Measurements from ENCODE around the gene TAF15.

DNA sequence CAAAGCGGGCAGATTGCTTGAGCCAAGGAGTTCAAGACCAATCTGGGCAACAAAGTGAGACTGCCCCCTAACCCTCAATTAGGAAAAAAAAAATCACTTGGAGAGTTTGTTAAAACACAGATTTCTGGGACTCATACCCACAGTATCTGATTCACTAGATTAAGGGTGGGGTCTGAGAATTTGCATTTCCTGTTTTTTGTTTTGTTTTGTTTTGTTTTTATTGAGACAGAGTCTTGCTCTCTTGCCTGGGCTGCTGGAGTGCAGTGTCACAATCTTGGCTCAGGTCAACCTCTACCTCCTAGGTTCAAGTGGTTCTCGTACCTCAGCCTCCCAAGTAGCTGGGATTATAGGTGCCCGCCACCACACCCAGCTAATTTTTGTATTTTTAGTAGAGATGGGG, 58.3 kb downstream of the TAF15 start:
- TF ChIP-seq POLR2A (IDR thresholded peaks at IDR 0.05) = no peak
- TF ChIP-seq, protein P1, sequence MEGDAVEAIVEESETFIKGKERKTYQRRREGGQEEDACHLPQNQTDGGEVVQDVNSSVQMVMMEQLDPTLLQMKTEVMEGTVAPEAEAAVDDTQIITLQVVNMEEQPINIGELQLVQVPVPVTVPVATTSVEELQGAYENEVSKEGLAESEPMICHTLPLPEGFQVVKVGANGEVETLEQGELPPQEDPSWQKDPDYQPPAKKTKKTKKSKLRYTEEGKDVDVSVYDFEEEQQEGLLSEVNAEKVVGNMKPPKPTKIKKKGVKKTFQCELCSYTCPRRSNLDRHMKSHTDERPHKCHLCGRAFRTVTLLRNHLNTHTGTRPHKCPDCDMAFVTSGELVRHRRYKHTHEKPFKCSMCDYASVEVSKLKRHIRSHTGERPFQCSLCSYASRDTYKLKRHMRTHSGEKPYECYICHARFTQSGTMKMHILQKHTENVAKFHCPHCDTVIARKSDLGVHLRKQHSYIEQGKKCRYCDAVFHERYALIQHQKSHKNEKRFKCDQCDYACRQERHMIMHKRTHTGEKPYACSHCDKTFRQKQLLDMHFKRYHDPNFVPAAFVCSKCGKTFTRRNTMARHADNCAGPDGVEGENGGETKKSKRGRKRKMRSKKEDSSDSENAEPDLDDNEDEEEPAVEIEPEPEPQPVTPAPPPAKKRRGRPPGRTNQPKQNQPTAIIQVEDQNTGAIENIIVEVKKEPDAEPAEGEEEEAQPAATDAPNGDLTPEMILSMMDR (IDR thresholded peaks at IDR 0.05 in 4 of 5, conservative IDR thresholded peaks at IDR 0.05 in 1 of 5) = no peak

All from gastrocnemius medialis (tissue), 4 donors.